HG03196 (cell line): ENCODE results near the gene MORN3.
"Not testable (repeated sequence)": the region's sequence is repeated elsewhere in the genome, so short reads cannot be mapped to it uniquely, and the experiment has no call there.

Experiments
- ATAC-seq: cut with Tn5 transposase; IDR thresholded peaks from one replicate; pipeline ENCODE4 v1.9.1; 2021; ENCODE audit not compliant: unreplicated experiment

MORN3 gene, protein sequence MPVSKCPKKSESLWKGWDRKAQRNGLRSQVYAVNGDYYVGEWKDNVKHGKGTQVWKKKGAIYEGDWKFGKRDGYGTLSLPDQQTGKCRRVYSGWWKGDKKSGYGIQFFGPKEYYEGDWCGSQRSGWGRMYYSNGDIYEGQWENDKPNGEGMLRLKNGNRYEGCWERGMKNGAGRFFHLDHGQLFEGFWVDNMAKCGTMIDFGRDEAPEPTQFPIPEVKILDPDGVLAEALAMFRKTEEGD

GRCh38 chr12:121669521-121669900 lies at the start of gene MORN3:
TSS of gene MORN3 (minus strand) at chr12:121669654. CDS start at chr12:121669483, 171 bp downstream.
- no peak for ATAC-seq

GRCh38 chr12:121718653-121719239 lies 49.3 kb upstream of the MORN3 start:
- no peak for ATAC-seq

GRCh38 chr12:121717041-121717699 lies 47.7 kb upstream of the MORN3 start:
- no peak for ATAC-seq

DNA sequence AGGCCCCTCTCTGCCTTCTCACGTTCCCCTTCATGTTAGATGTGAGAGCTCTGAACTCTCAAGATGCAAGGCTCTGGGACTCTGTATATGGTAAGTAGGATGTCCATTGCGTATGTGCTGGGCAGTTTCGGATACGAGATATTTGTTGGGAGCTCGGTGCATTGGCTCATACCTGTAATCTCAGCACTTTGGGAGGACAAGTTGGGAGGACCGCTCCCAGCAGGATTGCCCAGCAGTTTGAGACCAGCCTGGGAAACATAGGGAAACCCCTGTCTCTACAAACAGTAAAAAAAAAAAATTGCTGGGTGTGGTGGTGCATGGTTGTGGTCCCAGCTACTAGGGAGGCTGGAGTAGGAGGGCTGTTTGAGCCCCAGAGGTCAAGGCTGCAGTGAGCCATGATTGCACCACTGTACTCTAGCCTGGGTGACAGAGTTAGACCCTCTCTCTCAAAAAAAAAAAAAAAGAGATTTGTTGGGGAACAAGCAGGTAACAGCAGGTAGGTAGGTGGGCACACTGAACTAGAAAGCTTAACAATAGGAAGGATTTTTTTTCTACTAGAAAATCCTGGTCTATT lies 46.5 kb upstream of the MORN3 start:
- ATAC-seq, result no peak

- ATAC-seq, result not testable (repeated sequence)
These were observed 45.6 kb upstream of the MORN3 start for GRCh38 chr12:121715055-121715454.

DNA sequence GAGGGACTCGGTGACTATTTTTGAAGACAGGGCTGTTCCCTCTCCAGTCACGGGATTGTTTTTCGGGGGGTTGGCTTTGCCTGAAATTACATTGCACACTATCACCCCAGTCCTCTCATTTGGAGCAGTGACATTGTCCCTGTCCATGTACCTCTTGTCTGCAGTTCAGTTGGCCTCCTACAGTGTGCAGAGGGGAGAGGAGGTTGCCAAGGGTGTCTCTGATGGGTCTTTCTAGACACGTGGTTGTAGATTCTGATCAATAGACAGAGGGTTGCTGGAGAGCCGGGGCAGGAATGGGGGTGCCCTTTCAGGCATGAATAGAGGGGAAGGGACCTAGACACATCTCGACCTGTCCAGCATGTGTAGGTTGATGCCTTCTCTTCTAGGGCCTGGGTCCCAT lies 44.3 kb upstream of the MORN3 start:
- no peak for ATAC-seq

DNA sequence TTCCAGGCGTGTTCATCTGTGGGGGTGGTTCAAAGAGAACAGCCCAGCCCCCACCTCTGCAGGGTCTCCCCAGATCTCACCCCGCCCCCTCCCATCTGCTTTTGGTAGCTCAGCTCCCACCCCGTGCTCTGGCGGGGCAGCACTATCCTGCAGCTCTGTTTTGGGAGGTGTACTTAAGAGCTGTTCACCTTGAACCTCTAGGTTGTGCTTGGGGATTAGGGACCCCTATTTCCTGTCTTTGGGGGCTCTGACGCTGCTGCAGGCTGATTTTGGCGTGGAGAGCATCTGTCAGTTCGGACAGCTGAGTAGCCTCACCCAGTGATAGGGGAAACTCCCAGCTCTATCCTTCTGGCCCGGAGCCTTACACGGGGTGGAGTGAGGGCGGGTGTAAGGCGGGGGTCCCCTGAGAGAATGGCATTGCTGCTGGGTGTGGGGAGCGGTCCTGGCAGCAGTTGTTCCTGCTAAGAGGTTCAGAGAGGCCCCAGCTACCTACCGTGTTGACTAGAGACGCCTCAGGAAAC lies 43.9 kb upstream of the MORN3 start:
- ATAC-seq, result no peak

- ATAC-seq, result peak; percentile 70
These were observed 43.2 kb upstream of the MORN3 start, which contains the start of gene TMEM120B for GRCh38 chr12:121712461-121713256. TSS of gene TMEM120B (plus strand) at chr12:121712752. CDS start at chr12:121712896, 144 bp downstream.

- ATAC-seq, result peak; percentile 29
These were observed 42.7 kb upstream of the MORN3 start for GRCh38 chr12:121712190-121712460.

- no peak for ATAC-seq
These were observed 42.1 kb upstream of the MORN3 start for GRCh38 chr12:121711361-121712189.

GRCh38 chr12:121709478-121709961 lies 40.1 kb upstream of the MORN3 start:
- ATAC-seq, result no peak

DNA sequence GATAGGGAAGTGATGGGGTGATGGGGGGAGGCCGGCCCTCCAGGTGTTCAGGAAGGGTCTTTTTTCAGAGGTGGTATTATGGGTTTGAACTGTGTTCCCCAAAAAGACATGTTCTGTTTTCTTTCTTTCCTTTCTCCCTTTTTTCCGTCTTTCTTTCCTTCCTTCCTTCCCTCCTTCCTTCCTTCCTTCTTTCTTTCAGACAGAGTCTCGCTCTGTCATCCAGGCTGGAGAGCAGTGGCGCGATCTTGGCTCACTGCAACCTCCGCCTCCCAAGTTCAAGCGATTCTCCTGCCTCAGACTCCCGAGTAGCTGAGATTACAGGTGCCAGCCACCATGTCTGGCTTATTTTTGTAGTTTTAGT lies 39.6 kb upstream of the MORN3 start:
- not testable (repeated sequence) for ATAC-seq

DNA sequence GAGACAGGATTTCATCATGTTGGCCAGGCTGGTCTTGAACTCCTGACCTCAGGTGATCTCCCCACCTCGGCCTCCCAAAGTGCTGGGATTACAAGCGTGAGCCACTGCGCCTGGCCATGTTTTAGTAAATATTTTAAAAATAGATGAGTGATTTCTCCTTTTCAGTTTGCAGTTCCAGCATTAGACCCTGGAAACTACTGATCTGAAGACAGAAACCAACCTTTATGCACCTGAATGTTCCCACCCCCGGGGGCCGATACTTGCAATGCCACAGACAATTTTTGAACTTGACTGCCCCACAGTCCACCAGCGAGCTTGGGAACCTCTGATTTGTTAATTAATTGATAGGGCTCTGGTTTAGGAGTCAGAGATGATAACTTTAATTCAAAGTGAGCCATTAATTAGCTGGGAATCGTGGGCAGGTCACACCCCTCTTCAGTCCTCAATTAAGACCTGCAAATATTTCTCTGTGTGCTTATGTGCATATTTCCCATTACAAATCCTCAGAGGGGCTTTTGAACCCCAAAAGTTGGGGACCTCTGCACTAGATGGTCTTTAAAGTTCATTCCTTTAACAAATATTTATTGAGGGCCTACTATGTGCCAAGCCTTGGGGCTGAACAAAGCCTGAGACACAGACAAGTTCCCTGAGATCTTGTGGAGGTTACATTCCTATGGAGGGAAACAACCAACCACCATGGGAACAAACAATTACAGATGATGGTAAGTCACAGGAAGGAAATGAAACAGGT lies 39.0 kb upstream of the MORN3 start:
- ATAC-seq, result no peak

GRCh38 chr12:121705514-121705913 lies 36.1 kb upstream of the MORN3 start:
- no peak for ATAC-seq

- ATAC-seq, result no peak
These were observed 33.5 kb upstream of the MORN3 start for GRCh38 chr12:121702944-121703343.

- ATAC-seq, result no peak
These were observed 32.3 kb upstream of the MORN3 start for GRCh38 chr12:121701667-121702277.

- not testable (repeated sequence) for ATAC-seq
These were observed 28.4 kb upstream of the MORN3 start for GRCh38 chr12:121697861-121698260.

- no peak for ATAC-seq
These were observed 27.7 kb upstream of the MORN3 start for GRCh38 chr12:121697093-121697698.
